B cell (primary cell): ENCODE data around the gene IL1RN. TPM values are rescaled to one million over a fixed set of nuclear protein-coding genes. Genes with fewer than 3 reads are reported as not detected.

Experiments used
- ATAC-seq: fragments of 200-7000 bp; cut with Tn5 transposase; one replicate; pipeline ENCODE4 v1.10.0; 2021; ENCODE audit warnings: low read depth, mild to moderate bottlenecking, moderate number of reproducible peaks, moderate library complexity
- CTCF ChIA-PET: fragments of 350-600 bp; sonication (Branson Sonifier 250); formaldehyde crosslinking; loops from one replicate; lab custom pipeline; 2021; ENCODE audit warnings: antibody characterized with exemption, inconsistent platforms; lab: Charles Lee
- POLR2A ChIA-PET: fragments of 350-600 bp; sonication (Branson Sonifier 250); formaldehyde crosslinking; loops from one replicate; lab custom pipeline; 2021; ENCODE audit warnings: antibody characterized with exemption; lab: Charles Lee
- DNase-seq: peaks from one replicate; pipeline ENCODE4 v3.0.0; 2013
- H2AFZ ChIP-seq: 2 replicates; pipeline ENCODE4 v1.6.1; 2012; ENCODE audit warnings: mild to moderate bottlenecking, low read depth, low read length; ENCODE audit not compliant: insufficient read depth, poor library complexity, severe bottlenecking
- H3K27ac ChIP-seq, 2 donors: 1 replicate in 1 of 2; 2 replicates in 1 of 2; pipeline ENCODE4 v1.5.1; 2012 to 2013; ENCODE audit warnings: low read length in 2 of 2, mild to moderate bottlenecking in 2 of 2, moderate library complexity in 1 of 2
- H3K27me3 ChIP-seq, 4 experiments: fragments of 200-600 bp in 1 of 4; sonication (generic) in 1 of 4; replicated peaks in 1 of 4; 1 replicate in 2 of 4; 2 replicates in 2 of 4; pipeline versions ENCODE4 v1.6.1 to v1.7.0; 2013 to 2016; ENCODE audit warnings: low read length in 3 of 4, mild to moderate bottlenecking in 2 of 4, mixed read lengths in 1 of 4, moderate library complexity in 1 of 4; ENCODE audit not compliant: insufficient read depth in 4 of 4, control insufficient read depth in 3 of 4; ENCODE audit errors: control extremely low read depth in 1 of 4
- H3K36me3 ChIP-seq, 2 experiments: replicated peaks in 1 of 2; 1 replicate in 1 of 2; 2 replicates in 1 of 2; pipeline versions ENCODE4 v1.6.1 to v1.7.1; 2013; ENCODE audit warnings: low read length in 1 of 2; ENCODE audit not compliant: insufficient read depth in 2 of 2, control insufficient read depth in 1 of 2; ENCODE audit errors: control extremely low read depth in 1 of 2, extremely low read depth in 1 of 2
- H3K4me1 ChIP-seq, 2 donors: fragments of 200-600 bp in 1 of 2; sonication (generic) in 1 of 2; 1 replicate in 1 of 2; 2 replicates in 1 of 2; pipeline versions ENCODE4 v1.5.1 to v1.6.1; 2013 to 2017; ENCODE audit warnings: low read length in 2 of 2; ENCODE audit not compliant: control insufficient read depth in 2 of 2, insufficient read depth in 2 of 2
- H3K4me2 ChIP-seq: replicated peaks from 2 replicates; pipeline ENCODE3; 2012; ENCODE audit warnings: mild to moderate bottlenecking, low read depth, low read length; ENCODE audit not compliant: poor library complexity, severe bottlenecking
- H3K4me3 ChIP-seq, 5 experiments: fragments of 200-600 bp in 1 of 5; sonication (generic) in 1 of 5; 1 replicate in 3 of 5; 2 replicates in 2 of 5; pipeline versions ENCODE4 v1.5.1 to v1.7.0; 2011 to 2016; ENCODE audit warnings: low read length in 4 of 5, mild to moderate bottlenecking in 4 of 5, low read depth in 2 of 5, control low read depth in 1 of 5, moderate library complexity in 1 of 5; ENCODE audit not compliant: insufficient read depth in 1 of 5; ENCODE audit errors: control extremely low read depth in 1 of 5, extremely low read depth in 1 of 5
- H3K79me2 ChIP-seq: fragments of 200-600 bp; sonication (generic); one replicate; pipeline ENCODE4 v1.6.0; 2016; ENCODE audit warnings: low read length; ENCODE audit not compliant: control insufficient read depth, insufficient read depth
- H3K9ac ChIP-seq: fragments of 200-600 bp; sonication (generic); 2 replicates; pipeline ENCODE4 v1.6.1; 2017; ENCODE audit warnings: mild to moderate bottlenecking, low read length, moderate library complexity
- H3K9me3 ChIP-seq, 3 donors: one replicate each; pipeline versions ENCODE4 v1.6.1 to v1.7.1; 2013; ENCODE audit warnings: low read length in 2 of 3; ENCODE audit not compliant: control insufficient read depth in 2 of 3, insufficient read depth in 1 of 3; ENCODE audit errors: control extremely low read depth in 1 of 3
- H4K20me1 ChIP-seq: 2 replicates; pipeline ENCODE4 v1.6.0; 2012; ENCODE audit warnings: mild to moderate bottlenecking, low read length; ENCODE audit not compliant: insufficient read depth, control insufficient read depth, poor library complexity, severe bottlenecking
- H3K27ac Mint-ChIP-seq: one replicate; pipeline ENCODE4 v1.8.0; 2021; ENCODE audit warnings: mixed read lengths
- H3K27me3 Mint-ChIP-seq: one replicate; pipeline ENCODE4 v1.8.0; 2021; ENCODE audit warnings: mixed read lengths
- H3K4me1 Mint-ChIP-seq: one replicate; pipeline ENCODE4 v1.8.0; 2021; ENCODE audit warnings: mixed read lengths
- H3K4me3 Mint-ChIP-seq: one replicate; pipeline ENCODE4 v1.8.0; 2021; ENCODE audit warnings: mixed read lengths
- H3K9me3 Mint-ChIP-seq: one replicate; pipeline ENCODE4 v1.8.0; 2022; ENCODE audit warnings: mixed read lengths; ENCODE audit not compliant: insufficient read depth
- CTCF ChIP-seq: fragments of 200-600 bp; IDR thresholded peaks from one replicate; pipeline ENCODE4 v1.8.0; 2022; ENCODE audit warnings: antibody characterized with exemption, mild to moderate bottlenecking
- EZH2 ChIP-seq: IDR thresholded peaks from 2 replicates; pipeline ENCODE4 v1.6.1; 2012; ENCODE audit warnings: borderline replicate concordance, low read depth, mild to moderate bottlenecking, moderate library complexity, low read length; ENCODE audit not compliant: insufficient read depth, poor library complexity, severe bottlenecking
- WGBS: methylation state at CpG from one replicate; pipeline ENCODE4 v1.1.5; 2013; ENCODE audit warnings: missing lambda C conversion rate; ENCODE audit not compliant: insufficient coverage; 5-methylcytosine and 5-hydroxymethylcytosine counted together
- intact Hi-C: fragments of 100-400 bp; cut with micrococcal nuclease; formaldehyde crosslinking; loops from one replicate; pipeline ENCODE4 v1.10.0; 2022
- polyA plus RNA-seq: library from polyadenylated mRNA; depleted of rRNA; stranded (reverse); fragments of >200 nt; gene quantifications from 2 replicates; pipeline ENCODE4 v1.2.3, GENCODE V29; 2012
- total RNA-seq, 2 donors: library from RNA; stranded (reverse); fragments of 120-200 nt in 1 of 2; gene quantifications; 1 replicate in 1 of 2; 2 replicates in 1 of 2; pipeline versions ENCODE4 v1.2.3 to v1.2.4, GENCODE V29; 2013 to 2022

IL1RN gene
- total and polyA plus RNA-seq, 2 donors (not counting 1 experiment from before 2014, with no cell fraction given) = 0.79 TPM; not detected in 1

GRCh38 chr2:113169002-113169530 is 41.7 kb downstream of the IL1RN start:
- H4K20me1 ChIP-seq = peaks cover 3% of the 10 kb centered on the region
- peak overlapping the region in 1 of 5 experiments; percentile 34 for H3K4me3 ChIP-seq
- peaks cover 51 to 58% of the 10 kb centered on the region in 2 donors for H3K4me1 ChIP-seq
- peak overlapping the region; percentile 62 for H3K4me2 ChIP-seq
- intact Hi-C loops = no loop called here
- H3K27me3 Mint-ChIP-seq = no peaks in the 10 kb centered on the region
- peak overlapping the region; percentile 53 for H2AFZ ChIP-seq
- H3K9me3 ChIP-seq = peaks cover 0 to 4% (median 0%) of the 10 kb centered on the region in 3 donors
- H3K36me3 ChIP-seq = no peaks in the 10 kb centered on the region
- H3K79me2 ChIP-seq = peaks cover 85% of the 10 kb centered on the region
- peak; percentile 35 for ATAC-seq
- peaks cover 57% of the 10 kb centered on the region for H3K4me1 Mint-ChIP-seq
- H3K9ac ChIP-seq = peak overlapping the region; percentile 38
- WGBS = 48% methylated on average over 5 of the region's 8 CpGs
- ChIA-PET CTCF (interaction anchor here (18.3 kb wide), 1 partner anchor 30 kb away, joined by 327 read pairs; no protein-coding TSS in a partner anchor), POLR2A (no interaction called here)
- no peaks in the 10 kb centered on the region for H3K9me3 Mint-ChIP-seq
- DNase-seq = peak; percentile 65
- H3K4me3 Mint-ChIP-seq = peak overlapping the region; percentile 14
- TF ChIP-seq EZH2 = no peak
- TF ChIP-seq CTCF = no peak
- H3K27ac ChIP-seq = peak overlapping the region; percentile 63 to 70
- H3K27ac Mint-ChIP-seq = peak overlapping the region; percentile 88
- H3K27me3 ChIP-seq = no peaks in the 10 kb centered on the region

GRCh38 chr2:113169586-113169985 is 42.2 kb downstream of the IL1RN start:
- H3K36me3 ChIP-seq = no peaks in the 10 kb centered on the region
- no peak overlapping the region for H3K4me3 ChIP-seq
- CTCF ChIA-PET = interaction anchor here (18.3 kb wide), 1 partner anchor 31 kb away, joined by 327 read pairs; no protein-coding TSS in a partner anchor
- H3K27me3 ChIP-seq = no peaks in the 10 kb centered on the region
- Mint-ChIP-seq H3K9me3 (no peaks in the 10 kb centered on the region), H3K4me1 (peaks cover 62% of the 10 kb centered on the region), H3K4me3 (peak overlapping the region; percentile 48), H3K27ac (peak overlapping the region; percentile 86), H3K27me3 (no peaks in the 10 kb centered on the region)
- H4K20me1 ChIP-seq = peaks cover 8% of the 10 kb centered on the region
- peaks cover 85% of the 10 kb centered on the region for H3K79me2 ChIP-seq
- H3K4me1 ChIP-seq = peaks cover 51 to 62% of the 10 kb centered on the region in 2 donors
- 100% methylated on average over 2 of the region's 3 CpGs for WGBS
- no peak overlapping the region for H3K27ac ChIP-seq
- DNase-seq = no peak
- no peak overlapping the region for H2AFZ ChIP-seq
- no peak for ATAC-seq
- TF ChIP-seq EZH2 (no peak), CTCF (no peak)
- no peak overlapping the region for H3K4me2 ChIP-seq
- no peak overlapping the region for H3K9ac ChIP-seq
- intact Hi-C loops = no loop called here
- peaks cover 0 to 4% (median 0%) of the 10 kb centered on the region in 3 donors for H3K9me3 ChIP-seq
- POLR2A ChIA-PET = no interaction called here
